Activated CD4-positive, CD25-positive, alpha-beta regulatory T cell treated with anti-CD3 and anti-CD28 coated beads, Interleukin-2, amount 50 U/mL, for 16 hours (primary cell): Measurements from ENCODE around the gene TSHZ2.

Experiments used
- DNase-seq: peaks from one replicate; pipeline ENCODE4 v3.0.0-alpha.2; 2020; ENCODE audit warnings: low read depth, low spot score

TSHZ2 gene

DNA sequence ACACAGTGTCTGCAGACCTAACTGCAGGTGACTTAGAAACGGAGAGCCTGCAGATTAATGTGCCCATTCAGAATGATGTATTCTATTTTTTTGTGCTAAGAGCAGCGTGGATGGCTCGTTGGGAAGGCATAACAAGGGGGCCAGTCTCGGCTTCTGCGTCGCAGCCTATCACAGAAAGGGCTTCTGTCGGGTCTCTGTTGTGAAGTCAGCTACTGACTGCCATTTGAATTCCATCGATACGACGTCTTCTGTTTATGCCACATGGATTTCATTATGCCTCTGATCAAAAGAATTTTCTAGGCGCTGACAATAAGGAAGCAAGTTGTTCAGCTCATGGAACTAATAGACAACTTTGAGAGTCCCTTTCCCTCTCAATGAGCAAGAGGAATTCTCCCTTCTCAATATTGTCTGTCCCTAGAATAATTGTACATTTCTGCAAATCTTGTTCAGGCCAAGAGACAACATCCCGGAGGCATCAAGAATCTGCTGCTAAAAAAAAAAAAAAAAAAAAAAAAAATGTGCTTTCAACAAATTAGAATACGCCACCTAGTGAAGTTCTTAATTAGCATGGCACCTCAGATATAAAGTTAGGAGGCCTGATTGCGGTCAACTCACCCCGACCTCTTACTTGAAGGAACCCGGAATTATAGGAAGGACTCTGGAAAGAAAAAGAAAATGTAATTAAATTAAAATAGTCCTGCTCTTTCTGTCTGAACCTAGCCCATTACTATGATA is 223.9 kb downstream of the TSHZ2 start:
- no peak for DNase-seq

DNA sequence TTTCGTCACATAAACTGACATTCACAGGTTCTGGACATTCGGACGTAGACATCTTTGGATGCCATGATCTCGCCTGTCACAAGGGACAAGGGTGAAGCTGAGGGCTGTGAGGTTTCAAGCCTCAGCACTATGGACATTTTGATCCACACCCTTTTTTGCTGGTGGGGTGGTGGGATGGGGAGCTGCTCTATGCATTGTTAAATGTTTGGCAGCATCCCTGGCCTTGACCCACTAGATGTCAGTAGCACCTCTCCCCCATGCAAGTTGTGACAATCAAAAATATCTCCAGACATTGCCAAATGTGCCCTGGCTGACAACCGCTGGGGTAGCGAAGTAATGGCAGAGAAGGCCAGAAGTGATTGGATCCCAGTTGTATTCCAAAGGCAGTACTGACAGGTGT is 229.4 kb downstream of the TSHZ2 start:
- no peak for DNase-seq

DNA sequence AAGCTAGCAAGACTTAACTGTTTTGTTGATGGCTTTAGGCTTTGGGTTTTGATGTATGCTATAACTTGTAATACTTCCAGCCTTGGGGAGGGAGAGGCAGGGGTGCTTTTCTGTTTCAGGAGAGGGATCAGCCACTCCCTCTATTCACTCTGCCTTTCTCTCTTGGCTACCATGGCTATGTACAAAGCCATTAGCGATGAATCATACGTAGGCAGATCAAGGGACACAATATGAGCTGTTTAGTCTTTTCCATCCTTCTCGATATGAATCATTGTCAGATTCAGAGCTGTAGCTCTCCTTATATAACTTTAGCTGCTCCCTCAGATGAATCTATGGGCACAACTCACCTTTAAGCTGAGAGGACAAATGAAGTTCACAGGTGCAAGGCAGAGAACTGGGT is 230.6 kb downstream of the TSHZ2 start:
- DNase-seq: no peak

DNA sequence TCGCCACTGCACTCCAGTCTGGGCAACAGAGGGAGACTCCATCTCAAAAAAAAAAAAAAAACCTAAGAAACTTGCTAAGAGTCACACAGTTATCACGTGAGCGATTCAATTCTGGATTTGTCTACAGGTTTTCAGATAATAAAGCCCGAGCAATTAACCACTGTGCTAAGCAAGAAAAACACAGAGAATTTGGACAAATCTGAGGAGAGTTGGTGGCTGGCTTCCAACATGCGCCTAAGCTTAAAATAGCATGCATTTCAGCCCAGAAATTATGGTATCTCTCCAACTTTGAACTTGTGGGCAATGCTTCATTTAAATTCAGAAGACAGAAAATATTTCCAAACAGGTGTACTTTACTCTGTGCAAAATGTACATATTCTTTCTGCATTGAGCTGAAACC is 232.9 kb downstream of the TSHZ2 start:
- DNase-seq: no peak

DNA sequence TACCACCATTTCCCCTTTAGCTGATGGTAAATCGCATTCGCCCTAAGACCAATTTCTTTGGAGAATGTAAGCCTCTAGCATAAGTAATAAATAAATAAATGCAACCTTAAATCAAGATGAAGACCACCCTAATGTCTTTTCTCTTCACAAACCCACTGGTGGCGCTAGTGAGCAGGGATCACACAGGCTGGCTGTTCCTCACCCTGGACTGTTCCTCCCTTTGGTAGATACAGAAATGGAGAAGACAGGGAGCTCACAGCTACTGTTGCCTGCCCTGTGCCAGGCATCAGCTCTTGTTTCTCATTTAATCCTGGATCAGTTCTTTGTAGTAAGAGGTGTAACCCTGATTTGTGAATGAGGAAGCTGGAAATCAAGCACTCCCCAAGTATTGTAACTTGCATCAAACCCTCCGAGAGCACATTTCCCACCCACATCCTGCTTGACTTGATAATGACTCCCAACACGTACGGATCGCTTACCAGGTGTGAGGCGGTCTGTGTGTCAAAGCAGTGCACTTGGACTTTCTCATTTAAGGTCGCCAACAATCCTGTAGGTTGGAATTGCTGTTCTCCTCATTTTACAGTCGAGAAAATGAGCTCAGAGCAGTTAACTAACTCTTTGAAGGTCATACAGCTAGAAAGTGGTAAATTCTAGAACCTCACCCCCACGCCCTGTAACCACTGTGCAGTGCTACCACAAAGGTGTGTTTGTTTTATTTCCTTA is 236.1 kb downstream of the TSHZ2 start:
- no peak for DNase-seq

DNA sequence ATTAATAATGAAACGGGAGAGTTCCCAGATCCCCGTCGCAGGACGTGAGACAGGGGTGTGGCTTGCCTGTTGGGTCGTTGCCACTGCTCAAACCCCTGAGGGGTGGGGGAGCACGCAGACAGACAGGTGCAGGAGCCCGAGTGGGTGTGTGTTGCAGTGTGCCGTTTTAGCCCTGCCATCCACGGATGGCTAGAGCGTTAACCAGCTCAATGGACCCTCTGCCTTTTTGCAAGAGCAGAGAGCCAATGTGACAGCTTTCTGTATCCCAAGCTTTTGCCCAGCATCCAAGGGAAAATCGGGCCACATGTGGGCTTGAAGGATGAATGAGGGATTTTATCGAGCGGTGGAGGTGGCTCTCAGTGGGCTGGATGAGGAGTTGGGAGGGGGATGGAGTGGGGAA is 237.9 kb downstream of the TSHZ2 start:
- no peak for DNase-seq

DNA sequence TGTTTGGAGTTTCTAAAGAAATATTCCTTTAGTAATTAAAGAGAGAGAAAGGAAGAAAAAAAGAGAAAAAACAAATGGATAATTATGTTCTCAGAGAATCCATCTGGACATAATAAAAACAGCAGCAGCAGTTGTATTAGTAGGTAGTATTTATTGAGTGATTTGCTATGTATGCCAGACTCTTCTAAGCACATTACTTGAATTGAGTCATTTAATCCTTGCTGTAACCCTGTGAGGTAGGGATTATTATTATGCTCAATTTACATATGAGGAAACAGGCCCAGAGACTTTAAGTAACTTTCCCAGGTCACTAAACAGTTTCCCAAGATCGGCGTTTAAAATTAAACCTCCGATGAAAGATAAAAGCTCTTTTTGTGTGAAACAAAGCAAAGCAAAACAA is 238.8 kb downstream of the TSHZ2 start:
- DNase-seq: no peak

- DNase-seq: no peak
These were observed 239.9 kb downstream of the TSHZ2 start for GRCh38 chr20:53212018-53212417.

GRCh38 chr20:53214392-53214791 is 242.2 kb downstream of the TSHZ2 start:
- DNase-seq: no peak

- no peak for DNase-seq
These were observed 243.0 kb downstream of the TSHZ2 start for GRCh38 chr20:53215166-53215565.

GRCh38 chr20:53216478-53216855 is 244.3 kb downstream of the TSHZ2 start:
- DNase-seq: no peak

- peak; percentile 74 for DNase-seq
These were observed 244.9 kb downstream of the TSHZ2 start for GRCh38 chr20:53216856-53217576.

DNA sequence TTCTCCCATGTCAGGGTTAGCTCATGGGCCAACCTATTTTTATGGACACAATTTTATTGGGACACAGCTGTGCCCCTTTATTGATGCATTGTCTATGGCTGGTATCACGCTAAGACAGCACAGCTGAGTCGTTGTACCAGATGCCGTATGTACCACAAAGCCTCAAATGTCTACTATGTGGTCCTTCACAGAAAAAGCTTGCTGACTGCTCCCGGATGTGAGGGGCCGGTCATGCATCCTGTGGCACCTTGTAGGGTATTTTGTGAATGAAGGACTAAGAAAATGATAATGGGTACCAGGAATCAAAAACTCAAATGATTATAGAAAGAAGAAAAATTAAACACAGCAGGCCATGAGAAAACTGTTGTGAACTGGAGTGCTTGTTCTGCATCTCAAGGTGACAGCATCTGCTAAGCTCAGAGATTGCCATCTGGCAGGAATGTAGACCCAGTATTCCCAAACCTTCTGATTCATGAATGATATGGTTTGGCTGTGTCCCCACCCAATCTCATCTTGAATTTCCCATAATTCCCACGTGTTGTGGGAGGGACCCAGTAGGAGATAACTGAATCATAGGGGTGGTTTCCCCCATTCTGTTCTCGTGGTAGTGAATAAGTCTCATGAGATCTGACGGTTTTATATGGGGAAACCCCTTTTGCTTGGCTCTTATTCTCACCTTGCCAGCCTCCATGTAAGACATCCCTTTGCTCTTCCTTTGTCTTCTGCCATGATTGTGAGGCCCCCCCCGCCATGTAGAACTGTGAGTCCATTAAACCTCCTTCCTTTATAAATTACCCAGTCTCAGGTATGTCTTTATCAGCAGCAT is 248.5 kb downstream of the TSHZ2 start:
- no peak for DNase-seq

DNA sequence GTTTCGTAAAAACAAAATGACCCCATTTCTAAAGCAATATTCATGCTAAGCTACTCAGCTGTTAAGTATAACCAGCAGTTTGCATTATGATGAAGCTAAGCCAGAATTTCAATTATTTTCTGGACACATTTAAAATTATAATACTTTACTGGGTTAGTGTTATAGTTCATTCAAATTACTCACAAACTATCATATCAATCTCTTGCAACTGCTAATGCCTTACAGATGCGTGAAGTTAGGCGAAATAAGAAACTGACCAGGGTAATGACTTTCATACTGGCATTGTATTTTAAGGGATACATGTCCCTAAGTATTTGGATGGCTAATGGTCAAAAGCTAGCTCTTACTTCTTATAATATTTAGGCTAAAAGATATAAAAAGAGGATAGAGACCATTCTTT is 249.6 kb downstream of the TSHZ2 start:
- DNase-seq: no peak

DNA sequence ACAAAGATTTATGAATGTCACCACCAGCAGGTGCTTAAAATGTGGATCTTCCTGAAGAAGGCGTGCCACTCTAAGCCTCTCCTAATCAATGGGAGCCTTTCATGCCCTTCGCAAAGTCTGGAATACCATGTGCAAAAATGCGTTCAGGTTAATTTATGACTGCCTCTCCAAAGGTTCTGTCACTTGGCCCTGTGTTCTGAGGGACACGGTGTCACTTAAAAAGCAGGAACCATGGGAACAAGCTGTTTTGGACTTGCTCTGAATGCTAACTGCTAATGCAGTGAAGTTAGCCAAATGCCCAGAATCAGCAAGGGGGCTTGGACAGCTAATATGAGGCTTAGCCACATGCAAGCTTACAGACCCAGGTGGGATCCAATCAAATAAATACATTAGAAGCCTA is 250.3 kb downstream of the TSHZ2 start:
- DNase-seq: no peak

DNA sequence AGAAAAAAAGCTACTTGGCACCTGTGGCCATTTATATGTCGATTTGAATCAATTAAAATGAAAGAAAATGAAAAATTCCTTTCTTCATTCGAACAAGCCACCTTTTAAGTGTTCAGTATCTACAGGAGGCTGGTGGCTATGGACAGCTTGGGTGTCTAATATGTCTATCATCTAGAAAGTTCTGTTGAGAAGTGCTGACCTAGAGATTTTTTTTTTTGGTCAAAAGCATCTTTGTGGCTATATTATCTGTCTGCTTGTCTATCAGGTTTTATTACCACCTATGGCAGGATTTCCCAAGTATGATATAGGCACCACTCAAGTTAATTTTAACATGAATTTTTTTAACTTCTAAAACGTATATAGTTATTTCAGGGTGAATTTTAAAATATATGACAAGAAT is 250.8 kb downstream of the TSHZ2 start:
- no peak for DNase-seq

DNA sequence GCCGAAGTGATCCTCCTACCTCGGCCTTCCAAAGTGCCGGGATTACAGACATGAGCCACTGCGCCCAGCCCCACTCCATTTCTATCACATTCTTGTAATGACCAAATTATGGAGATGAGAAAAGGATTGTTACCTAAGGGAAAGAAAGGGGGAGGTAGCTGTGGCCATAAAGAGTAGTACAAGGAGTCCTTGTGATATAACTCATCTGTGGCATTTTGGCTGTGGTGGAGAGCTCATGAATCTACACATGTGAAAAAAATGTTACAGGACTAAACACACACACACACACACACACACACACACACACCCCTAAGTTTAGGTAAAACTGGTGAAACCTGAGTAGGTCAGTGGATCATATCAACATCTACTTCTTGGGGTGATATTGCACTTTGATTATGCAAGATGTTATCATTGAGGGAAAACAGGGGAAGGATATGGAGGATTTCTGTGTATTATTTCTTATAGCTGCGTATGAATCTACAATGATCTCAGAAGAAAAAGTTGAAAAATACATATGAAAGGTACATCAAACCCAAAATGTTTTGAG is 251.5 kb downstream of the TSHZ2 start:
- DNase-seq: no peak

GRCh38 chr20:53224851-53225250 is 252.7 kb downstream of the TSHZ2 start:
- no peak for DNase-seq

GRCh38 chr20:53226826-53227225 is 254.7 kb downstream of the TSHZ2 start:
- DNase-seq: no peak

DNA sequence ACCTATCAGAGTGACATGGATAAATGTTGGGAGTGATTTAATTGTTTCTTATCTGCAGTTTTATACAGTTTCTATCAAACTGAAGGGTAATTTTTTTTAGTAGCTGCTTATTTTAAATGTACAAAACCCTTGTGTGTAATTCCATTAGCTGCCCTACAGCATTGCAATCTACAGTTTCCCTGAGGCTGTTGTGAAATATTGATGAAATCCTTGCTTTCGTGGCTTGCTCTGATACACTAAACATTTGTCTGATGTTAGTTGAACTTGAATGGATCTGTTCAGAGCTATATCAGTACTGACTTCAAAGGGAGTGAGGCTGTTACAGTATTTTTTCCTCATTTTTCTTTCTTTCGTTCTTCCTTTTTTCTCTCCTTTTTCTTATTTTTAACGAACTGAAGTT is 255.4 kb downstream of the TSHZ2 start:
- no peak for DNase-seq

GRCh38 chr20:53231061-53231460 is 258.9 kb downstream of the TSHZ2 start:
- no peak for DNase-seq

DNA sequence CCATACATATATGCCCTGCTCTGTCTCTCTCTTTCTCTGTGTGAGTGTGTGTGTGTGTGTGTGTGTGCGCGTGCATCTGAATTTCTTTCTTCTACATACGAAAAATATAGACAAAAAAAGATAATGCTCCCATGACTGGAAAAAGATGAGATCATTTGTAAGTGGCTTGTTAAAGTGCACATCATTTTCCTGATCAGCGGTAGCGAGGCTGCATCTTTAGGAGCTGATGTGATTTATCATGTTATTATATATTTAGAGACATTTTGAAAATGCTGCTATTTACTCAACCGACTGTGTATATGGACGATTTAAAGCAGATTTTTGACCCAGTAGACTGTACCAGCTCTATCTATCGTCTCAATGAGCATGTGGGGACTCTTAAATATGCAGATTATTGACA is 265.3 kb downstream of the TSHZ2 start:
- DNase-seq: no peak
